Retinal pigment epithelial cell (primary cell): ENCODE data around the gene RPL36AL.

Source experiments
- DNase-seq: peaks from one replicate; pipeline ENCODE4 v3.0.0-alpha.2; 2010; ENCODE audit warnings: low read depth
- H3K4me3 ChIP-seq: 2 replicates; pipeline ENCODE4 v1.5.1; 2011; ENCODE audit warnings: mild to moderate bottlenecking, low read length, control low read depth, moderate library complexity
- CTCF ChIP-seq: conservative IDR thresholded peaks from 2 replicates; pipeline ENCODE4 v1.5.1; 2011; ENCODE audit warnings: low read depth, low read length, control low read depth, inconsistent platforms

Gene RPL36AL

GRCh38 chr14:49574038-49574437 is 46.4 kb downstream of the RPL36AL start:
- DNase-seq: no peak
- no peak overlapping the region for H3K4me3 ChIP-seq
- TF ChIP-seq CTCF: no peak

GRCh38 chr14:49569281-49569680 is 51.1 kb downstream of the RPL36AL start:
- DNase-seq: no peak

More at GRCh38 chr14:49569281-49569680, 51.1 kb downstream of the RPL36AL start:
- H3K4me3 ChIP-seq: no peak overlapping the region
- no peak for TF ChIP-seq CTCF
